HG02610 (cell line): ENCODE data around the gene COPZ2.
"Not testable (repeated sequence)": the region's sequence is repeated elsewhere in the genome, so short reads cannot be mapped to it uniquely, and the experiment has no call there.

Experiments used
- ATAC-seq: cut with Tn5 transposase; IDR thresholded peaks from one replicate; pipeline ENCODE4 v1.9.1; 2021; ENCODE audit warnings: mild to moderate bottlenecking, moderate library complexity; ENCODE audit not compliant: unreplicated experiment

Gene COPZ2

DNA sequence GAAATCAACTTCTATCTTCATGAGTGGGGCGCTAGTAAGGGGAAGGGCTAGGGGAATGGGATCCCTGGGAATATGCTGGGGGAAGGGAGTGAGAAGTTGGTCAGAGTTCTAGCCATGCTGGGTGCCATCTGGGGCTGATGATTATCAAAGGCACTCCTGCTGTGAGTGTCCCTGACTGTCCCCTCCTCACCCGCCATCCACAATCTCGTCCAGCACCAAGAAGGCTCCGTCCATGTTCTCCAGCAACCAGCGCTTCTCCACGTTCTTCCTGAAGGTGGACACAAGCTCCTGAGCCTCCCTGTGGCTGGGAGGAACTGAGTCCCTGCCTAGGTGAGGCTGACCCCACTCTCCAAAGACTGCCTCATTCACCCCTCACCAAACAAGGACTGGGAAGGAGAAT lies 5.6 kb downstream of the COPZ2 start:
- no peak for ATAC-seq

DNA sequence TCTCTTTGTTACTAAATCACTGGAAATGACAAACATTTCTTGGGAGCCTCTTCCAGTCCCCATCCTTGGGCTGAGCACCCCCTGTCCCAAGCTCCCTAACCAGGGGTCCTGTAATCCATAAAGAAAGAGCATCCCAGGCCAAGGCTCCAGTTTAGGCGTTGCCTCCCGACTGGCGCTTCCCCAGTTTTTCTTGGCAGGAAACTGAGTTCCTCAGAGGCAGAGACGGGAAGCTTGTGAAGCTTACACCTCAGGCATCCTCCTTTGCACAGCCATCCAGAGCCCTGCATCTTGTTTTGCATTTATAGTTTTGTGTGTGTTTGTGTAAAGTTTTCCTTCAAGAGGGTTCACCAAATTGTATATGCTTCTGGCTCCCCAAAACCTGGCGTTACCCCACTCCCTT lies 7.1 kb downstream of the COPZ2 start:
- no peak for ATAC-seq

DNA sequence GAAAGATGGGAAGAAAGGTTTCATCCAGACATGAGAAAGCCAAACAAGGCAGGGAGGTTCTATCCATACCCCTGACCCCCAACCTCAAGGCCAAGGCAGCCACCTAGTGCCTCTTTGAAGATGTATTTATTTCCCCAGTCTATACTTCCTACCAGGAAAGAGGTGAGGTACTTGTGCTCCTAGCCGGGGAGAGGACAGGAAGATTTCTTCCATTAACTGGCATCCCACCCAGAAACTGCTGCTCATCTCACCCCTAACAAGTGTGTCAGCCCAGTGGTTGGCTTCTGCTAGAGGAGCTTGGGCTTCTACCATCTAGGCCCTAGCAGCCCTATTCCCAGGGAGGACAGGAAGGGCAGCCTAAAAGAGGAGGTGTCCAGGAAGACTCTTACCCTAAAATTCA lies 8.9 kb downstream of the COPZ2 start:
- ATAC-seq, result no peak

DNA sequence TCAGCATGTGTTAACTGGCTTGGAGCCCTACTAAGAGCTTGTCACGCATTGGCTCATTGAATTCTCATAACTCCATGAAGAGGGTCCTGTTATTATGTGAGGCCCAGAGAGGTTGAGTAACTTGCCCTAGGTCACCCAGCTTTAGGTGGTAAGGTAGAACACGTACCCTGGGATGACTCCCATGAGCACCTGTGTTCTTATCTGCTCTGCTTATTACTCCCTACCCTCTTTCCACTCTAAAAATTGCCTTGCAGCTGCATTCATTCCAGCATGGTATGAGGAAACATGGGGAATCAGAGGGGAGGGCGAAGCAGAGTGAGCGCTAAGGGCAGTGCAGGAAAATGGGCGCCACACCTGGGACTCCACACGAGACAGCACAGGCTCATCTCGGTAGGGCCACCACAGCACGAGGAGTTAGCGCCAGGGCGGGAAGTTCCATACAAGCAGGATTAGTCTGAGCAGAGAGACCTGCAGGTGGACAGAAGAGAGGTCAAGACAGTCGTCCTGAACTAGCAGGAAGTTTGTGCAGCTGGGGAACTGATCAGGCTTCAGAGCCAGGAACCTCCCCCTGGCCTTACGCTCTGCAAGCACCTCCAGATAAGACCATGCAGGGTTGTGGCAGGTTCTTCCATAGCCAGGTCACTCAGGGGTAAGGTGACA lies 10.1 kb downstream of the COPZ2 start:
- no peak for ATAC-seq

DNA sequence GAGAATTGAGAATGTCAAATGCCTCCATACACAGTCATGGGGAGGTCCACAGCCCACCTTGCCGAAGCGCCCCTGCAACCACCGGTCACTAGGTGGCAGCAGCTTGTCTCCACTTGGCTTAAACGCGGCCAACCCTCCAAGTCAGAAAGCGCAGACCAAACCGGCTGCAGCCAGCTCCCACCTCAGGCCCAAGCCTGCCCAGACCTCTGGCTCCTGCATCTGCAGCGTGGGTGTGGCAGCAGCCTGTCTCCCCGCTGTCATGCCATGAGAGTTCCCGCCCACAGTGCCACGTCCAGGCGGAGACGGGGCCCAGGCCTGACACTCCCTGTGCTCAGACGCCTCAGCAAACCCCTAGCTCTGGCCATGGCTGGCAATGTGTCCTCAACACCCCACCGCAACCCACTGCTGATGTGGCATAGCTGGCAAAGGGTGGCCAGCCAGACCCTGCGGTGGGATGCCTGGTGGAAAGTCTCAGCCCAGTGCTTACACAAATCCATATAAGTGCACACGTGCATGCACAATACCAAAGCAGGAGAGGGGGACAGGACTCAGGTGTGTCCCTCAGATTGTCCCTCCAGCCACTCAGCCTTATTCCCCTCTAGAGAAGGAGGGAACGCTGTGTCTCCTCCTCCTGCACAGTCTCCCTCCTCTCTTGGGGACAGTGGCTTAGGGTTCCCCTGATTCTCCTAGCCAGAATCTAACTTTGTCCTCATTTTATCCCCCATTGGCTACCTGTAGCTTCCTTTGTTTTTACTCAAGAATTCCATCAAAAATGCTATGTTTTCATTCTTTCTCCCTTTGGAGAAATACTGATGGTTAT lies 10.9 kb downstream of the COPZ2 start:
- ATAC-seq, result peak; percentile 30

DNA sequence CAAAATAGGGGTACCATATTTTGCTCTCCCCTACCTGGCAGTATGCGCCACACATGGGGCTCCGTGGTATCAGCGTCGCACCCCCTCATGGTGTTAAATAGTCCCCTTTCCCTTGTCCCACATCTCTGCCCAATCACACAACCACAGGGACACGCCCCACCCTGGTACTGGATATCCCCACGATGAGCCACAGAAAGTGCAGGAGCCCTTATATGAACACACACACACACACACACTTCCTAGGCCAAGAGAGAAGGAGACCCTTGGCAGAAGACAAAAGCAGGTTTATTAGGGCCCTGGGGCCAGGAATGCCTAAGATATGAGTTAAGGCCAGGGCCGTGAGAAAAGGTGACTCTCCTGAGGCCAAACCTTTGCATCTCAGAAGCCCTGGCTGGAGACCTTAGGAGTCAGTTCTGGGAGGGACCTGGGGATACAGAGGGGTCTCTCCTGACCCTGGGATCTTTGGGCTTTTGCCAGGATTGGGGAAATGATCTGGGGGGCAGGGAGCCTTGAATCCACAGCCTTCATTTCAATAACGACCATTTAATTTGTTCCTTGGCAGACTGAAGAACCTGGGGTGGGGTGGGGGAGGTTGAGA lies 11.6 kb downstream of the COPZ2 start:
- no peak for ATAC-seq

DNA sequence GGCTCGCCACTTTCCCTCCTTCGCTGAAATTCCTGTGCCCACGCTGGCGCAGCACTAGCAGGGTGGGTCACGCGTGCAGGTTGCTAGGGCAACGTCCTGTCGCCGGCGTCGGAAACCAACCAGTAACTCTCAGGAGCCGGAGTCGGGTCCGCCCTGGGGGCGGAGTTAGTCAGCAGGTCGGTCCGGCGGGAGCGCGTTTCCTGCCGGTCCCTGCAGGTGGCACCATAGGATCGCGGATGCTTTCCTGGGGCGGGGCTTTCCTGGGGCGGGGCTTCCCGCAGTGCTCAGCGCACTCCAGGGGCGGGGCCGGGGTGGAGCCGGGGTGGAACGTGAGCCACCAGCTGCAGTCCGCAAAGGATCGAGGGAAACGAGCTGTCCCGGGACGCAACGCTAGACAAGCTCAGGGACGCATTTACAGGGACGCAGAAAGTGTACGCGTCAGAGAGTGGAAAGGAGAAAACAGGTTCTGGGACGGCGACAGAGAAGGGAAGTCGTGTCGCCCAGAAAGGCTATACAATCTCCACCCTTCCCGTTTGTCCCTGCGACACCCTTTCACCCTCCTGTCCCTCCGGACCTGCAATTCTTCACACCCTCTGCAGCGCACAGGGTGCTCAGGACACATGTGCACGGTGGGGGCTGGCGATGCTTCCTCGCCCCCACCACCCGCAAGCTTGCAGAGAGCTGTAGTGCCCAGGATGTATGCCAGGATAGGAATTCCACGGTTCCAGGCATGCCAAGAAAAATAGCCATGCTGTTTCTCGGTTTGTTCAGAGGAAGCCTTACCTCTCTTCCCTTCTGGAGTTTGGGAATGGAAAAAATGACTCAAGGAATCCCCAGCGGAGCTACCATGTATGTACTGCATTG lies 12.3 kb downstream of the COPZ2 start:
- peak; percentile 83 for ATAC-seq

DNA sequence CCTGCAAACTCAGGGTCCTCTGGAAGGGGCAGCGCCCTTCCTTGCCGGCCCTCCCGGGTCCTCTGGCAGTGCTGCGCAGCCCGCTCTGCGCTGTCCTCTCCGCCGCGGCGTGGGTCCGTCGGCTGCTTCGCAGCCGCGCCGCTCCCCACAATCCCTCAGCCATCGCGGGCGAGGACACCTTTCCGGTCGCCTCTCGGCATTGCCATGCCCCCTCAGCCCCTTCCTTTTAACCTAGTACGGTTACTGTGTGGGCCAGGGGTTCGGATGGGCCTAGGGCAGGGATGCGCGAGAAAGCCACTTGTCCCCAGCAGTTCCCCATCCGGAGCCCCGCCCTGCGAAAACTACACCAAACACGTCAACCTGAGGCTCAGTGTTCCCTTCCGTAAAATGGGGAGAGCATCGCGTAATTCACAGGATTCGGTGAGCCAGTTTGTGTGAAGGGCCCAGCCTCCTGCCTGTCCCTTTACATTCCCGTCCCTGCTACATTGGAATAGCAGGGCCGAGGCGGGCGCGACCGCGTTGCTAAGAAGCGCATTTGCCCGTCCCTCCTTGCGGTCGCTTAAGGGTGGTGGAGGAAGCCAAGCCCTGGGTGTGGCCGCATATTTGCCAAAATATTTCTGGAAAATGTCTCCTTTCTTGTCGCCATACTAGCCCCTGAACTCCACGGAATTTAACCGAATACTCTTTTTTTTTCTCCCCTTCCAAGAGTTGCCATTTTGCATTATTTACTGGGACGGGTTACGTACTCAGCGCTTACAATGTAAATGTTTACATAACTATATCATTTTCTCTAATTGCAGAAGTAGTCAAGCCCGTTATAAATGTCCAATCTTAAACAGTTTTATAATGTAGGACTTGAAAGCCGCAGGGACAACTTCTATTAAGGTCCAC lies 13.2 kb downstream of the COPZ2 start:
- no peak for ATAC-seq

DNA sequence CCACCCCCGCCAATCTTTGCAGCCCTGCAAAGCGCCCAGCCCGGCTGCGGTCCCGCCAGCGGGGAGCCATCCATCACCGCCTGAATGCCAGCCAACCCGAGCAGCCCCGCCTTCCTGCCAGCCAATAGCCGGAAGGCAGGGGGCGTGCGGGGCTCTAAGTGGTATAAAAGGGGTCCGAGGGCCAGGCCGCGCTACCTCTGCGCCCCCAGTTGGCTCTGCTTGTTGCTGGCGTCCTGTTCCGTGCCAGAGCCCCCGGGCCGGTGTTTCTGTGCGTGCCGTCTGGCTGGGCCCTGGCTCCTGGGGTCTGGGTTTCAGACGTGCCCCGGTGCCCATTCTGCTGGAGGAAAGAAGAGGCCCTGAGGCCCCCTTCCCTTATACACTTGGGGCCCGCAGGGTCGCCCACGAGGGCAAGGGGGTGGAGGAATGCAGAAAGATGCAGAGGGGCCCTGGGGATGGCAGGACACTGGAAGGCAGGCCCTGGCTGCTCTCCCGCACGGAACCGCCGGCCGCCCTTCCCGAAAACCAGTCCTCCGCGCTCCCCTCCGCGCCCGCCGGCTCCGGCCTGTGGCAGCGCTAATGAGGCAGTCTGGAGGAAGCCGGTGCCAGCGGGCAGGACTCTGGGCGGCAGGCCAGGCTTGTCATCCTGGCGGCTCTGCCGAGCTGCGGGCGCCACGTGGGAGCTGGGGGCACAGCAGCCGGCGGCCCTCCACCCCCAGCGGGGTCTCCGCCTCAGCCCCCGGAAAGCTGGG lies 14.0 kb downstream of the COPZ2 start:
- no peak for ATAC-seq

DNA sequence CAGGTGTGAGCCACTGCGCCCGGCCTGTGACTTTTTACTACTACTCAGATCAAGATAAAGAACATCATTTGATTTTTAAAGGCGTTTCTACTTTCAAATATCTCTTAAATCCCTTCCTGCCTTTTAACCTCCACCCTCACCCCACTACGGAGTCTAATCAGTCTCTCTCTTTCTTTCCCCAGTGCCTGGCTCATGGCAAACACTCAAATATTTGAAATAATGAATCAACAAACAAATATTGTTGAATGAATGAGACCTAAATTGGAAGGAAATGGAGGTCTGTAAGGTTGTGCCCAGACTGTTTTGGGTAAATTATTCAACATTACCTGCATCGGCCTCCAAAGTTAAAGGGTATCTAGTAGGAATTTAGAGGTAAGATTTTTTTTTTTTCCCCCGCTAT lies 14.7 kb downstream of the COPZ2 start:
- ATAC-seq, result no peak

DNA sequence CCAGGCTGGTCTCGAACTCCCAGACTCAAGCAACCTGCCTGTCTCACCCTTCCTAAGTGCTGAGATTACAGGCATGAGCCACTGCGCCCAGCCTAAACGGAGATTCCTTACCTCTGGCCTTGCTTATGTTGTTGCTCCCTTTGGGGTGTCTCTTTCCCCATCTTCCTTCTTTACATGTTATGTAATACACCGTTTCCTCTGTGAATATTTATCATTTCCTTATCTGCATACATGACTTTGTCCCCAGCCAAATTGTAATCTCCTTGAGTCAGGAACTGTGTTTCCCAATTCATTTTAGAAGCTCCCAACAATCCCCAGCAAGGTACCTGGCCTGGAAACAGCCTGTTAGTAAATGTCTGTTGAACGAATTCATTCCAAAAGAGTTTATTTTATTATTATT lies 15.7 kb downstream of the COPZ2 start:
- ATAC-seq, result no peak

DNA sequence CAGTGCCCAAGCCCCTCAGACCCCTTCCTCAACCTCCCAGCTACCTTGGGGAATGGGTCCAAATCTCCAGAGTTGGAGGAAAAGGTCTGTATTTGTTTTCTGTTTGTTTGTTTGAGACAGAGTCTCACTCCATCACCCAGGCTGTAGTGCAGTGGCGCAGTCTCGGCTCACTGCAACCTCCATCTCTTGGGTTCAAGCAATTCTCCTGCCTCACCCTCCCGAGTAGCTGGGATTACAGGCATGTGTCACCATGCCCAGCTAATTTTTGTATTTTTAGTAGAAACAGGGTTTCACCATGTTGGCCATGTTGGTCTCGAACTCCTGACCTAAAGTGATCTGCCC lies 19.8 kb downstream of the COPZ2 start:
- ATAC-seq, result not testable (repeated sequence)

DNA sequence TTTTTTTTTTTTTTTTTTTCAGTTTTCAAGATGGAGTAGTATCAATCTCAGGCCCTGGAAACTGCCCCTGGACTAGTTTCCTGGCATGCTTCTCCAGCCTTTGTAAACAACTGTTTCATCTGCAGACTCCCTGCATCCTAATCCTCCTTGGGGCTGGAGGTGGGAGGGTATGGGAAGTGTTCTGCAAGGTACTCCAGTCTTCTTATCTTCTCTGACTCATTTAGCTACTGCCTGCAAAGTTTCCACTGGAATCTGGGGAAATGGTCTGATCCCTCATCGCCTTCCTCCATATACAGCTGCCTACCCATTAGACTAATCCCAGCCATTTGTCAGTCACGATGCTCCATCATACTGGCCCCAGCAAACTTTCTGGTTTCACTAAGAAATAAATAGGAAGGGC lies 21.5 kb downstream of the COPZ2 start:
- no peak for ATAC-seq

DNA sequence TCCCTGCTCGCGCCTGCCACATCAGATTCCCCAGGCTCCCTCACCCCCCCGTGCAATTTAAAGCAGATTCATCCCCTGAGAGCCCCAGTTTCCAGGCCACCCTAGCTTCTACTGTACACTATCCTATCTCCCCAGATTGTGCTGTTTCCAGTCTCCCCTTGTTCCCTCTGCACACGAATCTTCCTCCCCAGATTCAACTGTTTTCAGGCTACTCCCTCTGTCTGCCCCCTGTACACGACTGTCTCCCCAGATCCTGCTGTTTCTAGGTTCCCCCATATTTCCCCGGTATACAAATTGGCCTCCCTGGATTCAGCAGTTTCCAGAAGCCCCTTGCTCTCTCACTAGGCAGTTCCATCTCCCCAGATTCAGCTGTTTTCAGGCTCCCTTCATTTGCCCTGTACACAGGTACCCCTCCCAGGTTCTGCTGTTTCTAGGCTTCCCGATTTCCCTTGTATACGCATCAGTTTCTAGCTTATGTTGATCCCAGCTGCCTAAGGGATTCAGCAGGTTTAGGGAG lies 22.9 kb downstream of the COPZ2 start:
- no peak for ATAC-seq

DNA sequence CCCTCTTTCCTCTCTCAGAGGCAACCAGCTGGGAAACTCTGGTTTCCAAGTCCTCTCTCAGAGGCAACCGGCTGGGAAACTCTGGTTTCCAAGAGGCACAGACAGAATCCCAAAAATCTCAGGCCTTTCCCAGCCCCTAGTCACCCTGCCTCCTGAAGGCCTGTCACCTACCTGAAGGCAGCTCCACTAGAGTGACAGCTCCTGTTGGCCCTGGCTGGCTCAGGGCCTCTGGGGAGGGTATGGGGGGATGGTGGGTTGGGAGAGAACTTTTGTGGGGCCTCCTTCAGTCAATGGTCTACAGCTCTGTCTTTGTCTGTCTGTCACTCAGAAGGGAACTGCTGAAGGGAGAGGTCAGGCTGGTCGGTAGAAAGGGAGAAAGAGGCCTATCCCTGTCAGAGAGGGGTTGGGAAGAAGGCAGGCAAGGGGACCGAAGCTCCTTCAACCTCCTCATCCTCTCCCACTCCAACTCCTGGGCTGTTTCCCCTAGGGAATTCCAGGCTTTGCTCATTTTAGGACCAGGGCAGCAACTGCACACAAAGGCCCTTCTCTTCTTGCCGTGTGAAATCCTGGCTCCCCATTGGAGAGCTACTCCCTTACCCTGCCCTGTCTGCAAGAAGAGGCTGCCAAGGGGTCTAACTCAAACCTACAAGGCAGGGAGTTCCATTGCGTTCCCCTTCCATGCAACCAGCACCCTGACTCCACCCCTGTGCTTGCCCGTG lies 23.6 kb downstream of the COPZ2 start:
- no peak for ATAC-seq

DNA sequence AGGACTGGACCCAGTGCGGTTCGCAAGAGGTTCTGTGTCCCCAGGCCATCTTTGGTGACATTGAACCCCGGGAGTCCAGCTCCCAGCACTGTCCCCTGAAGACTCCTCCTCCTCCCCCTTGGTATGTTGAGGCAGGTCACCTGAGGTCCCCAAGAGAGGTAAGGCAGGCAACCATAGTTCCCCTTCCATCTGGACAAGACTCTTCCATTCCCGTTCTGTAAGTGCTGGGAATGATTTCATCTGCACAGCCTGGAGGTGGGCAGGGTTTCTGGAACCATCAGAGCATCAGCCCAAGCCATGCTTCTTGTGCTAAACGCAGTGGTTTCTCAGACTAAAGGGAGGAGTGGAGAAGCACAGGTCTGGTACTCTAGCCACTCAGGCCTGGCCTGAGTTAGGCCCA lies 24.9 kb downstream of the COPZ2 start:
- ATAC-seq, result no peak

DNA sequence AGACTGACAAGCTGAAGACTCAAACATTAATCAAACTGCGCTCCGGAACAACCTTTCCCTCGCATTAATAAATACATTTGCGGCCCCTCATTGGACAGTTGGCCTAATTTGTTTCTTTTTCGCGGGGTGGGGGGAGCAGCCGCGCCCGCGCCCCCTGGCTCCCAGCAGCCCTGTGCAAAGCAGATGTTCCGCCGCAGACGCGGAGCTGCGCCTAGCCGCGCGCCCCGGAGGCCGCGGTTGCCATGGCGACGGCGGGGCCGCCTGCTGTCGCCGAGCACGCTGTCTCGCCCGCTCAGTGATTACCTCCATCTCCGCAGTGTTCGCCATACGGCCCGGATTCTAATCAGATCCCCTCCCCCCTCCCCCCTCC lies 25.5 kb downstream of the COPZ2 start:
- peak; percentile 55 for ATAC-seq

DNA sequence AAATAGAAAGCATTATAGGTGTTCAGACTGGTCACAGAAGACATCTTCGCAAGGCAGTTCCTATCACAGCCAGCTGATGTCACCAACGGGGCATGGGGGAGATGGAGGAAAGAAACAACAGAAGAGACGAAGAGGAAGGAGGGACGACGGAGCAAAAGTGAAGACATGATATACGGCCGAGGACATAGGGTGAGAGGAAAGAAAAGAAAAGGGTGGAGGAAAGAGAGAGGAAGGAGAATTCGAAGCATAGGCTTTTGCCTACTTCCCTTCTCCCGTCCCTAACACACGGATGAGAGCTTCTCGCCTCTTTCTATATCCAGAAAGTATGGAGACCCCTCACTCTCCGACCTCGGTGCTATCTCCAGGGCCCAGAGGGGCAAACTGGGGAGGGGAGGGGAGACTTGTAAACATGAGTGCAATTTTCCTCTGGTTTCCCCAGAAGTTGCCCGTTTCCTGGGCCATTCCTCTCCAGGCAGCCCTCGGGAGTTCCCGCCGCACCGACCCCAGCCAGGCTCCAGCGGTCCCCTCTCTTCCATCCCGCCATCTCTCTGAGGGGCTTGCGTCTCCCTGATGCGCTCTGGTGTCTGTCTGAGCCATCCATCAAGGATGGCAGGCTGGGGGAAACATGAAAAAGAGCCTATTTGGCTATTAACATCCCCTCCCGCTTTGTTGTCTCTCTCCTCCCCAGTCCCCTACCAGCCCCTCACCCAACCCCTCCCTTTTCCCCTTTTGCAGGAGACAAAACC lies 26.0 kb downstream of the COPZ2 start:
- no peak for ATAC-seq
